DOHH2 (cell line): ENCODE measurements around the gene GIMAP8.

Experiments used
- CTCF ChIP-seq: fragments of 200-600 bp; sonication (generic); IDR thresholded peaks from one replicate; pipeline ENCODE4 v1.5.1; 2014; ENCODE audit warnings: antibody characterized with exemption, mild to moderate bottlenecking, low read depth, low read length; ENCODE audit not compliant: poor library complexity, severe bottlenecking
- EZH2phosphoT487 ChIP-seq: fragments of 200-600 bp; sonication (generic); IDR thresholded peaks from 2 replicates; pipeline ENCODE4 v1.6.1; 2017; ENCODE audit warnings: borderline replicate concordance, mild to moderate bottlenecking, antibody characterized with exemption, low read length, moderate library complexity, mixed read lengths

DNA sequence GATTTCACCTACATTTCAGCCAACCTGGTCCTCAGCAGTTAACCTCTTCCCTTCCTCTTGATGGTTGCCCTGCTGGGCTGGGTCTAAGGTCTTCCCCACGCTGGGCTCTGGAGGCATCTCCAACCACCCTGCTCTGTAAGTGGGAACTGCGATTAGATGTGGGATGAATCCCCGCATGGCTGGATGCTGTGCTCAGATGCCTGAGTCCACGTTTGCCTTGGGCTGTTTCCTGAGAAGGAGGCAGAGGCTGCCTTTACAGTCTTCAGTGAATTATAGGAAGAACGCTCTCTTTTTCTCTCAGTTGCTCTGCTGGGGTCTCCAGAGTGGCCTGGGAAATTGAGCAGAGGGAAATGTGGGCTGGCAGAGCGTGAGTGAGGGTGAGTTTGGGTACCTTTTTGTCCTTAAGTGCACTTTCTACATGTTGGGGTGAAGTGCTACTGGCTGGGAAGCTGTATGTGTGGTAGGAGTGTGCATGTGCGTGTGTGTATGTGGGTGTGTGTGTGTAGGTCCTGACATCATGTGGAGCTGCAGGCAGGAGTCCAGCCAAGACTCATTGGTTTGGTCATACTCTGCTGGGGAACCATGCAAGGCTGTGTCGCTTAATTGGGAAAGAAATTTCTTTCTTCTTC, 1.5 kb downstream of the GIMAP8 start:
- TF ChIP-seq CTCF (no peak), EZH2phosphoT487 (no peak; the same call in 1 of the 2 replicates)
